IPS-18c (cell line): ENCODE results near the gene FAM107B.
A peak's percentile ranks its signal among the peaks of the same experiment; 100 is the strongest.
"Not testable (repeated sequence)": the region's sequence is repeated elsewhere in the genome, so short reads cannot be mapped to it uniquely, and the experiment has no call there.

Source experiments
- H3K4me3 ChIP-seq: 2 replicates; pipeline ENCODE4 v1.7.0; 2013; ENCODE audit warnings: low read depth, mild to moderate bottlenecking, low read length, moderate library complexity; ENCODE audit not compliant: insufficient read depth
- H3K9me3 ChIP-seq: one replicate; pipeline ENCODE4 v1.6.1; 2013; ENCODE audit warnings: mild to moderate bottlenecking, low read length, moderate library complexity; ENCODE audit not compliant: control insufficient read depth, insufficient read depth

Gene FAM107B

DNA sequence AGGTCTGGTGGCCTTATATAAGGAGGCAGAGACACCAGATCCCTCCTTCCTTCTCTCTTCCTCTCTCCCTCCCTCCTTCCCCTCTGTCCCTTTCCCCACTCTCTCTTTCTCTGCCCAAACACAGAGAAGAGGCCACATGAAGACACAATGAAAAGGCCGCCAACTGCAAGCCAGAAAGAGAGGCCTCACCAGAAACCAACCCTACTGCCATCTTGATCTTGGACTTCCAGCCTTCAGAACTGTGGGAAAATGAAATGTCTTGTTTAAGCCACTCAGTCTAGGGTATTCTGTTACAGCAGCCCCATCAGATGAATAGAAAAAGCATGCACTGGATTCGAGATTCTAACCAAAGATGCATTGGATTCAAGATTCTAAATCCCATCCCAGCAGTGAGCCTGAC lies 168.1 kb downstream of the FAM107B start:
- Histone ChIP-seq H3K4me3 (no peak overlapping the region), H3K9me3 (no peaks in the 10 kb centered on the region)

- Histone ChIP-seq H3K9me3 (no peaks in the 10 kb centered on the region), H3K4me3 (peak overlapping the region; percentile 70; the same call in 1 of the 2 replicates)
Measured at GRCh38 chr10:14605231-14605925, 169.3 kb downstream of the FAM107B start.

DNA sequence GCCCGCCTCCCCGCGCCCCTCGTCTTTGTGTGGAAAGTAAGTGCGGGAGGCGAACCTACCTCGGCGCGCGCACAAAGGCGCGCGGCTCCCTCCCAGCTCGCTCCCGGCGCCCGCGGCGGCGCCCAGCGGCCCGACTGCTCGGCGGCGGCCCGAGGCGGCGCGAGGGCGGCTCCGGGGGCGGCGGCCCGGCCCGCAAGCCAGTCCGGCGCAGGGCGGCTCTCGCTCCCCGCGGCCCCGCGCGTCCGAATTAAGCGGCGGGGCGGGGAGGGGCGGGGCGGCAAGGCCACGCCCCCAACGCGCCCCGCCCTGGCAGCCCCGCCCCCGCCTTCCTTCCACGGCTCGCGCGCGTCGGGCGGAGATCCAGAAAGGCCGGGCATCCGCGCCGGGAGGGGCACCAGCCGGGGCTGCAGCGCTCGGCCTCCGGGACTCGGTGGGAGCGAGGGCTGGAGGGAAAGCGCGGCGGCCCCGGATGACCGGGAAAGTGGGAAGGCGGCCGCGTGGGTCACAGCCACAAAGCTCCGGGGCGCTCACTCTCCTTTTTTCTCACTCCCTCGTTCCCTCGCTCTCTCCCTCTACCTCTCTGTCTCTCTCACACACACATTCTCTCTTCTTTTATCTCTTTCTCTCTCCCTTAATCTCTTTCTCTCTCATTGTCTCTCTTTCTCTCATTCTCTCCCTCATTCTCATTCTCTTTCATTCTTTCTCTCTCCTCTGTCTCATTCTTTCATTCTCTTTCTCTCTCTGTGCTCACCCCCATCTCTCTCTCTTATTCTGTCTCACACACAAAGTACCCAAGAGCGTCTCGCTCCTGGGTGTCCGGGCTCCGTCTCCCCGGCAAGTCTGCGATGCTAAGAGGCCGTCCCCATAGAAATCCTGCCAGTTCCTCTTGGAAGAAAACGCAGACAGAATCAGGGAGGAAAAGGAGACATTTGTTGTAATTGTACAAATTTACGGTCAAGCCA lies 170.2 kb downstream of the FAM107B start:
- Histone ChIP-seq H3K4me3 (peak overlapping the region; percentile 70), H3K9me3 (no peaks in the 10 kb centered on the region)

DNA sequence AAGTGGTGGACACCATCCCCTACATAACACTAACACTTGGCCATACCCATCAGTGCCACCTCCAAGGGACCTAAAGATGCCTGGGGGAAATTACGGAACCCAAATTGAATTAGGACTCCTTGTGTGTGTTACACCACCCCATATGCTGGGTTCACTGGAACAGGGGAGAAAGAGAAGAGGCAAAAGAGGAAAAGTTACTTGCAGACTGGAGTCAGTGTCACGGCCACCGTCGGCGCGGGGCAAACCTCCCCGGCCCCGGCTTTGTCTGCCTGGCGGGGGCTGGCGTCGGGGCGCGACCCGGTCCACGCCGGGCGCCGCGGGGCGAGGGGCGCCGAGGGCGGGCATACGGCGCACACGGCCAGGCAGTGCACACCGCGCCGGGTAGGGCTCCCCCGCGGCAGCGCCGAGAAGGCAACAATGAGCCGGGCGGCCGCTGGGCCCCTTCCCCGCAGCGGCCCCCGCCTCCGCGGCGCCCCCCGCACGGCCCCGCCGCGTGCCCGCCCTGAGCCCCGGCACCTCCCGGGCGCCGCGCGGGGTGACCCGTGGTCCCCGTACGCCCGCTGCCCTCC lies 171.1 kb downstream of the FAM107B start:
- no peaks in the 10 kb centered on the region for H3K9me3 ChIP-seq
- peak overlapping the region; percentile 74 for H3K4me3 ChIP-seq

DNA sequence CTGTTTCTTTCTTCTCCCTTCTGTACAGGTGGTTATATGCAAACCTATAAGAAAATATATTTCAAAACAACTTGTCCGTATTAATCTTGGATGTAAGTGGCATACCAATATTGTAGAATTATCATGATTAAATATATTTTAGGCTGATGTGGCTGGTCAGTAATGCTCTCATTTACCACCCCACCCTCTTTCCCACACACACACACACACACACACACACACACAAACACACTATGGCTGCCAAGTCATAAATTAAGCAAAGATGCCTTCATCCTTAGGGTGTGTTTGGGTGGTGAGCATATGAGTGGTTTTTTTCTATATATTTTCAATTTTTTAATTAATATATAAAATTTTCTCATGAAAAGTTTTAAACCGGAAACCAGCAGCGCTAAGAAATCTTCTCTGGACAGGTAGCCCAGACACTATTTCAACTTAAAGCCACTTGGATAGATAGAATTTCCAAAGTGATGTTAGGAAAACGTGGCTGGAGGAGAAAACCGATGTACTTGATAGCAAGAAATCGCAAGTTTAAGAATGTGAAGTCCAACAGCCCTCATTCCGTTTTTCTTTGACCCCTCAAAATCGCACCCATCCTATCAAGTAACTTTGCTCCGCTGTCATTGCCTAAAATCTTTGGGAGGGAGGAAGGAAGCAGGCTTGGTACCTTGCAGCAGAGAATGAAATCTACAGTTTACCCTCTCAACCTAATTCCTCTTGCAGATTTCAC lies 171.7 kb downstream of the FAM107B start:
- Histone ChIP-seq H3K9me3 (no peaks in the 10 kb centered on the region), H3K4me3 (peak overlapping the region; percentile 74)

DNA sequence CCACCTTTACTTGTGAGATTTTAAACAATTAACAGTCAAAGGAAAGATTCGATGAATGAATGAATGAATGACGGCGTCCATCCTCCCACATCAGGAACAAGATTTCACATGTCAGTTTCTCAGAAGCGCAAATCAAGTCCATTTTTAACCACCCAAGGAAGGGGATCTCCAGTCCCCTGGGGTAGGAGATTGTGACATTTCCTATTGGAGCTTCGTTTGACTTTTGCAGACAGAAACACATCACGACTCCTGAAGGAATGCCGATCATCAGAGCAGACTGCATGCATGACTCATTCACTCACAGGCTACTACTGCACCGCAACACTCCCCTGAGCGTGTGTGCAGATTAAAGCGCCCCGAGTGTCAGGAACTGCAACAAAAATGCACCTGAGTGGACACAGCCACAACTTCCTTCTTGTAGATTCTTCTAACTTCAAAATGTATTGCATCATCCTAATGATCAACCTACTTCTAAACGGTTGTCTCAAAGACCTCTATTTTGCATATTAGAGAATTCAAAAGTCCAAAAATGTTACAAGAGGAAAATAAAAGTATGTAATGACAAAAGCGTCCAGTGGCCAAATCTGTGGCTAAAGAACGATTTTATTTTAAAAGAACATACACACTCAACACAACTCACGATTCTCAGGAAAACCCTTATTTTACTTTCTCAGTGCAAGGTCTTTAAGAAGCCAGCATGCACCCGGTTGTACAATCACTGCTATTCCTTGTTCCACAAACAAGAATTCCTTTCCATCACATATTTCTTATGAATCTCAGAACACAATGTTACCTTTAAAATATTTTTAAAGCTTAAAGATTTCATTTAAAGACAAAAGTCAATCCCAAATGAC lies 172.6 kb downstream of the FAM107B start:
- no peak overlapping the region for H3K4me3 ChIP-seq
- no peaks in the 10 kb centered on the region for H3K9me3 ChIP-seq

- Histone ChIP-seq H3K9me3 (no peaks in the 10 kb centered on the region), H3K4me3 (no peak overlapping the region)
Measured at GRCh38 chr10:14601326-14601725, 173.4 kb downstream of the FAM107B start.

DNA sequence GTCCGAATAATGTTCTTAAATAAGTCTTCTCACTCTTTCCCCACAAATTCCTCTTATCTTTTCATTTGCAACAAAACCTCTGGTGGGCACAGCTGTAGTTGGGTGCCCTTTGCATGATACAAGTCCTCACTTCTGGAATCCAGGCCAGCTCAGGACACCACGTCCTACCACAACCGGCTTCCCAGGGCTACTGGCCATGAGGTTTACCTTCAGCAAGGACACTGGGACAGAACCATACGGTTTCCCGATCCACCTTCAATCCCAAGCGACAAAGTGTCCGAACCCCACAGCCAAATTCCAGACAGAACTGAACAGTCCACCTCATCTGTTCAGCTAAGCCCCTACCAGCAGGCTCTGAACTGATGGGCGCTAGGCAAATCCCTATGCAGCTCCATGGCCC lies 174.6 kb downstream of the FAM107B start:
- Histone ChIP-seq H3K4me3 (no peak overlapping the region), H3K9me3 (no peaks in the 10 kb centered on the region)

GRCh38 chr10:14598809-14599764 lies 175.6 kb downstream of the FAM107B start:
- Histone ChIP-seq H3K9me3 (no peaks in the 10 kb centered on the region), H3K4me3 (no peak overlapping the region)

- H3K9me3 ChIP-seq = no peaks in the 10 kb centered on the region
- no peak overlapping the region for H3K4me3 ChIP-seq
Measured at GRCh38 chr10:14595526-14596182, 179.0 kb downstream of the FAM107B start.

- Histone ChIP-seq H3K9me3 (no peaks in the 10 kb centered on the region), H3K4me3 (no peak overlapping the region)
Measured at GRCh38 chr10:14594878-14595525, 179.7 kb downstream of the FAM107B start.

DNA sequence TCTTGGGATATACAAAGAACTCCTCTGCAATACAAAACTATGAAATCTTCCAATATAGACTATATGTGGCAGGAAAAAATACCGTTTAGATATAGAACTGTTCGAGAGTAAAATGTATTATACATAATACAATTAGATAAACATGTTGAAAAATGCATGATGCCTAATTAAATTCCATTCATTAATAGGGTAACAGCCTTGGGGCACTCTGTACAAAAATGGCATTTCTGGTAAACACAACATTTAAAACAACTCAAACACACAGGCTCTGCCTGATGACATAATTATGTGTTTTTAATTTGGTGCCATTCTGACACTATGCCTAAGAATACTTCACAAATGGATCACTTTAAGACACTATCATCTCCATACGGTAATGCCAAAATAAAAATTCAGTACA lies 180.9 kb downstream of the FAM107B start:
- H3K9me3 ChIP-seq = no peaks in the 10 kb centered on the region
- H3K4me3 ChIP-seq = no peak overlapping the region

- Histone ChIP-seq H3K4me3 (no peak overlapping the region), H3K9me3 (no peaks in the 10 kb centered on the region)
Measured at GRCh38 chr10:14592566-14592965, 182.1 kb downstream of the FAM107B start.

DNA sequence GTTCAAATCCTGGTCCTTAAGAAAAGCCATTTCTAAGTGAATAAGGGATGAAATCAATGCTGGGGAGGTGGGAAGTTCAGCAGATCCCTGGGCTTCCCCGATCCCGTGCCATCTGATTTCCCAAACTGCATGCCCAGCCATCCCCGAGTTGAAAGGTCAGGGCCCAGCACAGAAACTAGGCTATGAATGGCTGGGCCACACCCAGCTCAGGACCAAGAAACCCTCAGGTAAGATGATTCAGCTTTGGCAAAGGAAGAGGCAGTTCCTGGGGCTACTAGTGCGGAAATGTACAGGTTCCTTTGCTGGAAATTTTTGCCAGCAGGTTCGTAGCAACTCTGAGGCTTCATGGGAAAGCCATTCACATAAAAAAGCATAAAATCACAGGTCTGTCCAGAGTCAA lies 182.7 kb downstream of the FAM107B start:
- Histone ChIP-seq H3K9me3 (no peaks in the 10 kb centered on the region), H3K4me3 (no peak overlapping the region)

DNA sequence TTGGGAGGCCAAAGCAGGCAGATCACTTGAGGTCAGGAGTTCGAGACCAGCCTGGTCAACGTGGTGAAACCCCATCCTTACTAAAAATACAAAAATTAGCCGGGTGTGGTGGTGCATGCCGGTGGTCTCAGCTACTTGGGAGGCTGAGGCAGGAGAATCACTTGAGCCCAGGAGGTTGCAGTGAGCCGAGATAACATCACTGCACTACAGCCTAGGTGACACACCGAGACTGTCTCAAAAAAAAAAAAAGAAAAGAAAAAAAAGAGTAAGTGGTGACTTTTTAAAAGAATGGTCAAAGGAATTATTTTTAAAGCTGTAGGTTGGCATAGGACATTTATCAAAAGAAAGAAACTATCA lies 185.8 kb downstream of the FAM107B start:
- H3K9me3 ChIP-seq, H3K4me3 ChIP-seq: not testable (repeated sequence)
